Left kidney (tissue), 2 donors: ENCODE measurements around the gene BRWD1. TPM values are rescaled to one million over a fixed set of nuclear protein-coding genes. Genes with fewer than 3 reads are reported as not detected.
"Not testable (repeated sequence)": the region's sequence is repeated elsewhere in the genome, so short reads cannot be mapped to it uniquely, and the experiment has no call there.

Source experiments
- DNase-seq: peaks from one replicate; pipeline ENCODE4 v3.0.0-alpha.2; 2013
- polyA plus RNA-seq: library from polyadenylated mRNA; unstranded; fragments of 120-200 nt; gene quantifications from one replicate; pipeline ENCODE4 v1.2.1, GENCODE V29; 2013; ENCODE audit not compliant: insufficient read length

The BRWD1 gene
- polyA plus RNA-seq, 1 donor, result 57.8 TPM

- peak; percentile 26 for DNase-seq
Measured at GRCh38 chr21:39175154-39175553, 138.3 kb downstream of the BRWD1 start.

GRCh38 chr21:39173716-39174680 lies 139.4 kb downstream of the BRWD1 start:
- no peak for DNase-seq

- DNase-seq, result no peak
Measured at GRCh38 chr21:39169906-39170305, 143.5 kb downstream of the BRWD1 start.

- DNase-seq, result no peak
Measured at GRCh38 chr21:39168800-39169199, 144.6 kb downstream of the BRWD1 start.

- DNase-seq, result no peak
Measured at GRCh38 chr21:39164523-39164922, 148.9 kb downstream of the BRWD1 start.

- no peak for DNase-seq
Measured at GRCh38 chr21:39161064-39161463, 152.4 kb downstream of the BRWD1 start.

GRCh38 chr21:39159342-39160063 lies 153.9 kb downstream of the BRWD1 start:
- DNase-seq, result no peak

GRCh38 chr21:39157241-39157640 lies 156.2 kb downstream of the BRWD1 start:
- not testable (repeated sequence) for DNase-seq

- DNase-seq, result no peak
Measured at GRCh38 chr21:39156024-39156423, 157.4 kb downstream of the BRWD1 start.

- no peak for DNase-seq
Measured at GRCh38 chr21:39155578-39155977, 157.9 kb downstream of the BRWD1 start.

GRCh38 chr21:39153842-39154241 lies 159.6 kb downstream of the BRWD1 start:
- no peak for DNase-seq

GRCh38 chr21:39153373-39153772 lies 160.1 kb downstream of the BRWD1 start:
- no peak for DNase-seq

GRCh38 chr21:39152271-39152670 lies 161.2 kb downstream of the BRWD1 start:
- no peak for DNase-seq

GRCh38 chr21:39150877-39151276 lies 162.6 kb downstream of the BRWD1 start:
- DNase-seq, result no peak

- no peak for DNase-seq
Measured at GRCh38 chr21:39150316-39150715, 163.1 kb downstream of the BRWD1 start.

- no peak for DNase-seq
Measured at GRCh38 chr21:39149882-39150281, 163.6 kb downstream of the BRWD1 start.

- DNase-seq, result no peak
Measured at GRCh38 chr21:39148975-39149374, 164.5 kb downstream of the BRWD1 start.

GRCh38 chr21:39144191-39144590 lies 169.2 kb downstream of the BRWD1 start:
- no peak for DNase-seq

GRCh38 chr21:39142972-39143371 lies 170.5 kb downstream of the BRWD1 start:
- DNase-seq, result no peak

GRCh38 chr21:39141502-39141901 lies 171.9 kb downstream of the BRWD1 start:
- DNase-seq, result no peak

GRCh38 chr21:39137248-39138178 lies 175.9 kb downstream of the BRWD1 start:
- DNase-seq, result no peak

GRCh38 chr21:39136711-39137110 lies 176.7 kb downstream of the BRWD1 start:
- no peak for DNase-seq
